HepG2 (cell line): ENCODE measurements around the gene CCDC116. TPM values are rescaled to one million over a fixed set of nuclear protein-coding genes. Genes with fewer than 3 reads are reported as not detected.

Experiments
- ARNTL ChIP-seq: sonication (generic); formaldehyde crosslinking; IDR thresholded peaks from 2 replicates; pipeline ENCODE4 v1.4.0; 2020; ENCODE audit warnings: mild to moderate bottlenecking, missing genetic modification reagents
- BHLHE40 ChIP-seq: IDR thresholded peaks from 2 replicates; pipeline ENCODE4 v1.6.1; 2011; ENCODE audit warnings: low read length, improper control_type of control experiment
- EP300 ChIP-seq, 3 experiments: sonication (generic) in 1 of 3; formaldehyde crosslinking in 1 of 3; IDR thresholded peaks; 2 replicates each; pipeline versions ENCODE4 v1.5.1 to v1.6.1; 2011 to 2020; ENCODE audit warnings: low read depth in 2 of 3, low read length in 2 of 3, borderline replicate concordance in 1 of 3, improper control_type of control experiment in 1 of 3, mild to moderate bottlenecking in 1 of 3, missing genetic modification reagents in 1 of 3, moderate library complexity in 1 of 3
- PCBP2 ChIP-seq: fragments of 200-400 bp; formaldehyde crosslinking; optimal IDR thresholded peaks from 2 replicates; pipeline ENCODE3; 2018; ENCODE audit warnings: low read length, low read depth; ENCODE audit not compliant: poor library complexity, severe bottlenecking
- REST ChIP-seq, 2 experiments: IDR thresholded peaks; 2 replicates each; pipeline ENCODE4 v1.6.1; 2011 to 2012; ENCODE audit warnings: low read length in 2 of 2, borderline replicate concordance in 1 of 2, low read depth in 1 of 2, mild to moderate bottlenecking in 1 of 2, moderate library complexity in 1 of 2
- SP5 ChIP-seq: IDR thresholded peaks from 2 replicates; pipeline ENCODE4 v1.6.1; 2016; ENCODE audit warnings: low read depth, borderline replicate concordance
- TGIF2 ChIP-seq: IDR thresholded peaks from 2 replicates; pipeline ENCODE4 v1.6.1; 2016; ENCODE audit warnings: control low read depth, missing compliant biosample characterization
- ZFP1 ChIP-seq: IDR thresholded peaks from 2 replicates; pipeline ENCODE4 v1.6.1; 2016
- ZNF326 ChIP-seq: sonication (generic); formaldehyde crosslinking; IDR thresholded peaks from 2 replicates; pipeline ENCODE4 v1.4.0; 2020; ENCODE audit warnings: missing genetic modification reagents, borderline replicate concordance
- ZNF792 ChIP-seq: IDR thresholded peaks from 2 replicates; pipeline ENCODE4 v1.6.1; 2016
- ZUFSP ChIP-seq: sonication (generic); formaldehyde crosslinking; IDR thresholded peaks from 2 replicates; pipeline ENCODE4 v1.9.0; 2021; ENCODE audit warnings: missing genetic modification reagents, mild to moderate bottlenecking, borderline replicate concordance
- polyA plus RNA-seq, 8 experiments: library from polyadenylated mRNA; depleted of rRNA in 3 of 8; stranded (reverse) in 7 of 8; unstranded in 1 of 8; fragments of >200 nt; fragmentation: Illumina TruSeq in 4 of 8; extraction: Trizol in 4 of 8; gene quantifications; 2 replicates each; pipeline versions ENCODE4 v1.2.1 to v1.2.3, GENCODE V29; 2011 to 2016; ENCODE audit warnings: low read depth in 4 of 8, missing spikeins in 1 of 8, mixed read lengths in 1 of 8; ENCODE audit not compliant: insufficient read depth in 1 of 8
- total RNA-seq, 5 experiments: library from RNA; depleted of rRNA; stranded (reverse); fragments of >200 nt; fragmentation: Illumina TruSeq; extraction: Trizol; gene quantifications; 2 replicates each; pipeline ENCODE4 v1.2.3, GENCODE V29; 2016; ENCODE audit warnings: low read depth in 1 of 5
- TF ChIP-seq, protein P1 (sequence below): sonication (generic); formaldehyde crosslinking; IDR thresholded peaks from 2 replicates; pipeline ENCODE4 v1.5.0; 2020; ENCODE audit warnings: missing genetic modification reagents, mild to moderate bottlenecking, borderline replicate concordance
- TF ChIP-seq, protein P2 (sequence below): sonication (generic); formaldehyde crosslinking; IDR thresholded peaks from 2 replicates; pipeline ENCODE4 v1.4.0; 2020; ENCODE audit warnings: missing genetic modification reagents, borderline replicate concordance
- TF ChIP-seq, protein P3 (sequence below): sonication (generic); formaldehyde crosslinking; IDR thresholded peaks from 2 replicates; pipeline ENCODE4 v1.5.1; 2020; ENCODE audit warnings: mild to moderate bottlenecking, moderate library complexity, missing genetic modification reagents
- TF ChIP-seq, protein P4 (sequence below): sonication (generic); formaldehyde crosslinking; IDR thresholded peaks from 2 replicates; pipeline ENCODE4 v1.5.1; 2020; ENCODE audit warnings: missing genetic modification reagents, mild to moderate bottlenecking, borderline replicate concordance

Gene CCDC116
- total and polyA plus RNA-seq, 2 of the 13 experiments (the other 11 are each of a cell fraction or from before 2014, with no cell fraction given): 0.15 to 0.33 TPM

DNA sequence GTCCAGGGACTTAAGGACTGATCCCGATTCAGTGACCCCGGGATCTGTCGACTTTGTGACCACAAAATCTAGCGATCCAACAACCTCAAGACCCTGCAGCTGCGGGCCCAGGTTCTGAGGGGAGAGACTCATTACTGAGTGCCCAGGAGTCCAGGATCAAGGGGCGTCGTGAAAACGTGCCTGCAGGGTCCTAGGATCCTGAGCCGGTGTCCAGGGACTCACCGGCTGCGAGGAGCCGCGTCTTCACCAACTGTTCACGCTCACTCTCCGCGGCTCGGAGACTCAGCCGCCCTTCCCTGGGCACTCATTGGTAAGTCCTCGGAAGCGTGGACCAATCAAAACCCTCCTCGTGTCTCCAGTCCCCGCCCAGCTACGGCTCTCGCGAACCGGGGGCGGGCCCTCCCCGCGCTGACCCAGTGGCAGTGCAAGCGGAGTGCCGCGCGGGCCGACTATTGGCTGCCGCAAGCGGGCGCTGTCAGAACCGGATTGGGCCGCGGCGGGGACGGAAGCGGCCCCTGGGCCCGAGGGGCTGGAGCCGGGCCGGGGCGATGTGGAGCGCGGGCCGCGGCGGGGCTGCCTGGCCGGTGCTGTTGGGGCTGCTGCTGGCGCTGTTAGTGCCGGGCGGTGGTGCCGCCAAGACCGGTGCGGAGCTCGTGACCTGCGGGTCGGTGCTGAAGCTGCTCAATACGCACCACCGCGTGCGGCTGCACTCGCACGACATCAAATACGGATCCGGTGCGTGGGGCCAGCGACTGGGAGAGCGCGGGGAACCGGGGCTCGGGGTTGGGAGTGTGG, 9.4 kb downstream of the CCDC116 start, which contains the start of gene SDF2L1 (continued):
- TF ChIP-seq, protein P1, sequence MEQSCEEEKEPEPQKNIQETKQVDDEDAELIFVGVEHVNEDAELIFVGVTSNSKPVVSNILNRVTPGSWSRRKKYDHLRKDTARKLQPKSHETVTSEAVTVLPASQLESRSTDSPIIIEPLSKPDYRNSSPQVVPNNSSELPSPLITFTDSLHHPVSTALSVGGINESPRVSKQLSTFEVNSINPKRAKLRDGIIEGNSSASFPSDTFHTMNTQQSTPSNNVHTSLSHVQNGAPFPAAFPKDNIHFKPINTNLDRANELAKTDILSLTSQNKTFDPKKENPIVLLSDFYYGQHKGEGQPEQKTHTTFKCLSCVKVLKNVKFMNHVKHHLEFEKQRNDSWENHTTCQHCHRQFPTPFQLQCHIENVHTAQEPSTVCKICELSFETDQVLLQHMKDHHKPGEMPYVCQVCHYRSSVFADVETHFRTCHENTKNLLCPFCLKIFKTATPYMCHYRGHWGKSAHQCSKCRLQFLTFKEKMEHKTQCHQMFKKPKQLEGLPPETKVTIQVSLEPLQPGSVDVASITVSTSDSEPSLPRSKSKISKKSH (CRISPR knock-in tag): 0 out of 2 replicates have a peak, but pooled peaks have one; percentile 32
- no peak for TF ChIP-seq ARNTL (CRISPR knock-in tag)
- no peak for TF ChIP-seq ZFP1 (CRISPR knock-in tag)
- TF ChIP-seq EP300 (IDR thresholded peaks at IDR 0.05; ENCODE audit: low read depth in 2 of 2, low read length in 2 of 2): no peak
- no peak for TF ChIP-seq EP300 (CRISPR knock-in tag; IDR thresholded peaks at IDR 0.05; ENCODE audit: borderline replicate concordance)
- TF ChIP-seq ZUFSP (CRISPR knock-in tag): no peak
- TF ChIP-seq PCBP2: no peak
- TF ChIP-seq ZNF326 (CRISPR knock-in tag): no peak
- TF ChIP-seq SP5 (CRISPR knock-in tag): peak; percentile 47; the same call in 1 of the 2 replicates
- 0 out of 2 replicates have a peak, but pooled peaks have one; percentile 42 for TF ChIP-seq TGIF2 (CRISPR knock-in tag)
- TF ChIP-seq, protein P2, sequence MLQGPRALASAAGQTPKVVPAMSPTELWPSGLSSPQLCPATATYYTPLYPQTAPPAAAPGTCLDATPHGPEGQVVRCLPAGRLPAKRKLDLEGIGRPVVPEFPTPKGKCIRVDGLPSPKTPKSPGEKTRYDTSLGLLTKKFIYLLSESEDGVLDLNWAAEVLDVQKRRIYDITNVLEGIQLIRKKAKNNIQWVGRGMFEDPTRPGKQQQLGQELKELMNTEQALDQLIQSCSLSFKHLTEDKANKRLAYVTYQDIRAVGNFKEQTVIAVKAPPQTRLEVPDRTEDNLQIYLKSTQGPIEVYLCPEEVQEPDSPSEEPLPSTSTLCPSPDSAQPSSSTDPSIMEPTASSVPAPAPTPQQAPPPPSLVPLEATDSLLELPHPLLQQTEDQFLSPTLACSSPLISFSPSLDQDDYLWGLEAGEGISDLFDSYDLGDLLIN (CRISPR knock-in tag): no peak
- no peak for TF ChIP-seq REST (IDR thresholded peaks at IDR 0.05; ENCODE audit: borderline replicate concordance in 1 of 2, low read depth in 1 of 2, low read length in 2 of 2)
- TF ChIP-seq ZNF792 (CRISPR knock-in tag): peak; percentile 12; the same call in 1 of the 2 replicates
- TF ChIP-seq, protein P3, sequence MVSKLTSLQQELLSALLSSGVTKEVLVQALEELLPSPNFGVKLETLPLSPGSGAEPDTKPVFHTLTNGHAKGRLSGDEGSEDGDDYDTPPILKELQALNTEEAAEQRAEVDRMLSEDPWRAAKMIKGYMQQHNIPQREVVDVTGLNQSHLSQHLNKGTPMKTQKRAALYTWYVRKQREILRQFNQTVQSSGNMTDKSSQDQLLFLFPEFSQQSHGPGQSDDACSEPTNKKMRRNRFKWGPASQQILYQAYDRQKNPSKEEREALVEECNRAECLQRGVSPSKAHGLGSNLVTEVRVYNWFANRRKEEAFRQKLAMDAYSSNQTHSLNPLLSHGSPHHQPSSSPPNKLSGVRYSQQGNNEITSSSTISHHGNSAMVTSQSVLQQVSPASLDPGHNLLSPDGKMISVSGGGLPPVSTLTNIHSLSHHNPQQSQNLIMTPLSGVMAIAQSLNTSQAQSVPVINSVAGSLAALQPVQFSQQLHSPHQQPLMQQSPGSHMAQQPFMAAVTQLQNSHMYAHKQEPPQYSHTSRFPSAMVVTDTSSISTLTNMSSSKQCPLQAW (CRISPR knock-in tag): 0 out of 2 replicates have a peak, but pooled peaks have one; percentile 17
- TF ChIP-seq, protein P4, sequence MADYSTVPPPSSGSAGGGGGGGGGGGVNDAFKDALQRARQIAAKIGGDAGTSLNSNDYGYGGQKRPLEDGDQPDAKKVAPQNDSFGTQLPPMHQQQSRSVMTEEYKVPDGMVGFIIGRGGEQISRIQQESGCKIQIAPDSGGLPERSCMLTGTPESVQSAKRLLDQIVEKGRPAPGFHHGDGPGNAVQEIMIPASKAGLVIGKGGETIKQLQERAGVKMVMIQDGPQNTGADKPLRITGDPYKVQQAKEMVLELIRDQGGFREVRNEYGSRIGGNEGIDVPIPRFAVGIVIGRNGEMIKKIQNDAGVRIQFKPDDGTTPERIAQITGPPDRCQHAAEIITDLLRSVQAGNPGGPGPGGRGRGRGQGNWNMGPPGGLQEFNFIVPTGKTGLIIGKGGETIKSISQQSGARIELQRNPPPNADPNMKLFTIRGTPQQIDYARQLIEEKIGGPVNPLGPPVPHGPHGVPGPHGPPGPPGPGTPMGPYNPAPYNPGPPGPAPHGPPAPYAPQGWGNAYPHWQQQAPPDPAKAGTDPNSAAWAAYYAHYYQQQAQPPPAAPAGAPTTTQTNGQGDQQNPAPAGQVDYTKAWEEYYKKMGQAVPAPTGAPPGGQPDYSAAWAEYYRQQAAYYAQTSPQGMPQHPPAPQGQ (CRISPR knock-in tag): no peak
- 0 out of 2 replicates have a peak, but pooled peaks have one; percentile 4 for TF ChIP-seq BHLHE40
